Endothelial cell (in vitro differentiated cells): ENCODE measurements around the gene LIG1. TPM values are rescaled to one million over a fixed set of nuclear protein-coding genes. Genes with fewer than 3 reads are reported as not detected.
"Not testable (repeated sequence)": the region's sequence is repeated elsewhere in the genome, so short reads cannot be mapped to it uniquely, and the experiment has no call there.

ENCODE experiments used
- DNase-seq: peaks from one replicate; pipeline ENCODE4 v3.0.0; 2021; ENCODE audit warnings: low spot score
- H3K27ac Mint-ChIP-seq: one replicate; pipeline ENCODE4 v1.8.0; 2021; ENCODE audit warnings: mixed read lengths, inconsistent platforms; ENCODE audit not compliant: unreplicated experiment
- H3K27me3 Mint-ChIP-seq: one replicate; pipeline ENCODE4 v1.8.0; 2021; ENCODE audit warnings: mild to moderate bottlenecking, moderate library complexity, mixed read lengths, inconsistent platforms; ENCODE audit not compliant: unreplicated experiment
- H3K36me3 Mint-ChIP-seq: one replicate; pipeline ENCODE4 v1.8.0; 2021; ENCODE audit warnings: mild to moderate bottlenecking, low read depth, mixed read lengths, inconsistent platforms; ENCODE audit not compliant: unreplicated experiment
- H3K4me1 Mint-ChIP-seq: one replicate; pipeline ENCODE4 v1.8.0; 2021; ENCODE audit warnings: mild to moderate bottlenecking, mixed read lengths, inconsistent platforms; ENCODE audit not compliant: unreplicated experiment
- H3K4me3 Mint-ChIP-seq: one replicate; pipeline ENCODE4 v1.8.0; 2021; ENCODE audit warnings: mild to moderate bottlenecking, mixed read lengths, inconsistent platforms; ENCODE audit not compliant: unreplicated experiment
- H3K9me3 Mint-ChIP-seq: one replicate; pipeline ENCODE4 v1.8.0; 2021; ENCODE audit warnings: mixed read lengths, inconsistent platforms; ENCODE audit not compliant: unreplicated experiment
- CTCF ChIP-seq: fragments of 200-600 bp; sonication (generic); IDR thresholded peaks from one replicate; pipeline ENCODE4 v1.5.0; 2021; ENCODE audit warnings: antibody characterized with exemption; ENCODE audit not compliant: unreplicated experiment
- total RNA-seq: library from RNA; stranded (reverse); fragmentation: NEBNext Ultra II Directional; extraction: Animal tissue kit (Norgen Biotek cat#: 25700); gene quantifications from one replicate; pipeline ENCODE4 v1.2.1, GENCODE V29; 2021; ENCODE audit not compliant: unreplicated experiment

The LIG1 gene
- total RNA-seq, 1 donor from 2014 or later = 51.5 TPM

DNA sequence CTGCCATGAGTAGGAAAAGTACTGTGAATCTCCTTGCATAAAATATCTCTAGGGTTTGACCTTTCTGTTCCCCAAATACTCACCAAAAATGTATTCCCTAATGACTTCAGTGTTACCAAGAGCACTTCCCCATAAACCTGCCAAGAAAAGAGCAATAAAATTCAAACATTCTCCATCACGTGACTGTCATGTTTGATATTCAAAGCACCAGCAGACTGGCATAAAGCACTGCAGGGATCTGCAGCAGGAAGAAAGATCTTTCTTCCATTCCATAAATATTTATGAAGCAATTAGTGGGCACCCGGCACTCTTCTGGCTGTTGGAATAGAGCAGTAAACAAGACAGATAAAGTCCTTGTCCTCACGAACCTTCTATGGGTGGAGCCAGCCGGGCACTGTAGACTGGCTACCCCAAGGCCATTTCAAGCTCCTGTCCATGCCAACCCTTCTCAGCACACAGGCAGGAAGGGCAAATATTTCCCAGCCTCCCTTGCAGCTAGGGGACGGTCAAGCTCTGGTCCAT lies 79.8 kb downstream of the LIG1 start:
- no peak for DNase-seq
- no peak overlapping the region for H3K27ac Mint-ChIP-seq
- H3K9me3 Mint-ChIP-seq = peaks cover 5% of the 10 kb centered on the region
- H3K27me3 Mint-ChIP-seq = peaks cover 1% of the 10 kb centered on the region
- H3K36me3 Mint-ChIP-seq = peaks cover 3% of the 10 kb centered on the region
- no peaks in the 10 kb centered on the region for H3K4me1 Mint-ChIP-seq
- no peak for TF ChIP-seq CTCF
- no peak overlapping the region for H3K4me3 Mint-ChIP-seq

DNA sequence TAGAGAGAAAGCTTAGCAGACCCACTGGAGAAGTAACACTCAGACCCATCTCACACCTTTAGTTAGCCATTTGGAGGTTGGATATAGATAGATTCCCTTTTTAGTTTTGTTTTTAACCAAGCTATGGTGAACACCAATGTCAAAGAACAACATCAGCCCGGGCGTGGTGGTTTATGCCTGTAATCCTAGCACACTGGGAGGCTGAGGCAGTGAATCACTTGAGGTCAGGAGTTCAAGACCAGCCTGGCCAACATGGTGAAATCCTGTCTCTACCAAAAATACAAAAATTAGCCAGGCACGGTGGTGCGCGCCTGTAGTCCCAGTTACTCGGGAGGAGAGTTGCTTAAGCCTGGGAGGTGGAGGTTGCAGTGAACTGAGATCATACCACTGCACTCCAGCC lies 81.2 kb downstream of the LIG1 start:
- H3K36me3 Mint-ChIP-seq, H3K27me3 Mint-ChIP-seq, DNase-seq, H3K4me1 Mint-ChIP-seq, H3K9me3 Mint-ChIP-seq, H3K4me3 Mint-ChIP-seq, H3K27ac Mint-ChIP-seq: not testable (repeated sequence)

DNA sequence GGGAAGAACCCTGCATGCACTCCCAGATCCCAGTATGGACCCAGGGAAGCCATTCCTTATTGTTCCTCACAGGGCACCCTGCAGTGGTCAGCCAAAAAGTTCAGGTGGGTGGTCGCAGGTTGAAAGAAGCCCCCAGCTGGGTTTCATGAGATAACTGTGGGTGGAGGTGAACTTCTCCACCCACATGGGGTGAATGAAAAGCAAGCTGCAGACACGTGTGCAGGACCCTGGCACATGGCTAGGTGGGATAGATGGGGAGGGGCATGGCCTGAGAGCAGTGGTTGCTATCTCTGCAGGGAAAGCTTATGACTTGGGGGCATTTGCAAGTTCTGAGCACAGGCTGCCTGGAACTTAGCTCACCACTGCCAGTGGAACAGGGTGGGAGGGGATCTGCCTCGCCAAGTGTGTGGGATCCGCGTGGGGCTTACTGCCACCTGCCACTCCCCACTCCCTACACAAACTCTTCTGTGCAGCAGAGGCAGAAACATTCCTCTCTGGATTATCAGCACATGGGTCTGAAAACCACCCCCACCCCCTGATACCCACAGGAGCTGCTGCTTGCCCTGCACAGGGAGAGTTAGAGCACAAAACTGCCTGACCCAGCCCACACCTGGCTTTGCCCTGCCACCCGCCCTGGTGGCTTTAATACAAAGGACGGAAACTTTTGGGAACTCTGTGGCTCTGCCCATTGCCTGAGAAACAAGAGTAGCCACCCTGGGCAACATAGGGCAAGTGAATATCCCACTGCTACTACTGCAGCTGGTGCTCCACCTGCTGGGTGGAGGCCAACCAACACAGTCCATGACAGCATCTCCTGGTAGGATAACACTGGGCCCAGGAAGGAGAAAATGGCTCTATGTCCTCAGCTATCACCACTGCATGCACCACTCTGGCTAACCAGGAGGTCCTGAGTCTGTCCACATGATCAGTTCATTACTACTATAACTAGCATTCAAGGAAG lies 84.0 kb downstream of the LIG1 start:
- no peak for TF ChIP-seq CTCF
- no peaks in the 10 kb centered on the region for H3K9me3 Mint-ChIP-seq
- no peak overlapping the region for H3K27ac Mint-ChIP-seq
- no peaks in the 10 kb centered on the region for H3K36me3 Mint-ChIP-seq
- H3K27me3 Mint-ChIP-seq = peaks cover 2% of the 10 kb centered on the region
- no peak overlapping the region for H3K4me3 Mint-ChIP-seq
- H3K4me1 Mint-ChIP-seq = no peaks in the 10 kb centered on the region
- no peak for DNase-seq

DNA sequence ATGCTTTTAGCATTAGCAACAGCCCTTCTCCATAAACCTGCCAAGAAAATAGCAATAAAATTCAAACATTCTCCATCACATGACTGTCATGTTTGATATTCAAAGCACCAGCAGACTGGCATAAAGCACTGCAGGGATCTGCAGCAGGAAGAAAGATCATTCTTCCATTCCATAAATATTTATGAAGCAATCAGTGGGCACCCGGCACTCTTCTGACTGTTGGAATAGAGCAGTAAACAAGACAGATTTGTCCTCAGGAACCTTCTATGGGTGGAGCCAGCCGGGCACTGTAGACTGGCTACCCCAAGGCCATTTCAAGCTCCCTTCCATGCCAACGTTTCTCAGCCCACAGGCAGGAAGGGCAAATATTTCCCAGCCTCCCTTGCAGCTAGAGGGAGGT lies 85.1 kb downstream of the LIG1 start:
- Mint-ChIP-seq H3K9me3 (no peaks in the 10 kb centered on the region), H3K27me3 (peaks cover 2% of the 10 kb centered on the region), H3K4me3 (no peak overlapping the region), H3K4me1 (no peaks in the 10 kb centered on the region), H3K27ac (no peak overlapping the region), H3K36me3 (no peaks in the 10 kb centered on the region)
- no peak for DNase-seq
- TF ChIP-seq CTCF = no peak

DNA sequence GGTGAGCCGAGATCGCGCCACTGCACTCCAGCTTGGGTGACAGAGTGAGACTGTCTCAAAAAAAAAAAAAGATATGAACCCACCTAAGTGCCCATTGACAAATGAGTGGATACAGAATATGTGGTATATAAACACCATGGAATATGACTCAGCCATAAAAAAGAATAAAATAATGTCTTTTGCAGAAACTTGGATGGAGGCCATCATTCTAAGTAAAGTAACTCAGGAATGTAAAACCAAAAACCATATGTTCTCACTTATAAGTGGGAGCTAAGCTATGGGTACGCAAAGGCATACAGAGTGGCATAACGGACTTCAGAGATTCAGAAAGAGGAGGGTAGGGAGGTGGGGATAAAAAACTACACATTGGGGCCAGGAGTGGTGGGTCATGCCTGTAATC lies 89.0 kb downstream of the LIG1 start:
- no peaks in the 10 kb centered on the region for H3K9me3 Mint-ChIP-seq
- H3K36me3 Mint-ChIP-seq = no peaks in the 10 kb centered on the region
- no peak overlapping the region for H3K4me3 Mint-ChIP-seq
- H3K27ac Mint-ChIP-seq = no peak overlapping the region
- no peaks in the 10 kb centered on the region for H3K4me1 Mint-ChIP-seq
- peaks cover 2% of the 10 kb centered on the region for H3K27me3 Mint-ChIP-seq
- DNase-seq = no peak
- no peak for TF ChIP-seq CTCF

GRCh38 chr19:48070177-48070769 lies 99.9 kb downstream of the LIG1 start:
- not testable (repeated sequence) for H3K27me3 Mint-ChIP-seq, H3K27ac Mint-ChIP-seq, H3K9me3 Mint-ChIP-seq, H3K4me3 Mint-ChIP-seq, DNase-seq, H3K36me3 Mint-ChIP-seq, H3K4me1 Mint-ChIP-seq
